ENCODE data around the gene RAC3.

DNA sequence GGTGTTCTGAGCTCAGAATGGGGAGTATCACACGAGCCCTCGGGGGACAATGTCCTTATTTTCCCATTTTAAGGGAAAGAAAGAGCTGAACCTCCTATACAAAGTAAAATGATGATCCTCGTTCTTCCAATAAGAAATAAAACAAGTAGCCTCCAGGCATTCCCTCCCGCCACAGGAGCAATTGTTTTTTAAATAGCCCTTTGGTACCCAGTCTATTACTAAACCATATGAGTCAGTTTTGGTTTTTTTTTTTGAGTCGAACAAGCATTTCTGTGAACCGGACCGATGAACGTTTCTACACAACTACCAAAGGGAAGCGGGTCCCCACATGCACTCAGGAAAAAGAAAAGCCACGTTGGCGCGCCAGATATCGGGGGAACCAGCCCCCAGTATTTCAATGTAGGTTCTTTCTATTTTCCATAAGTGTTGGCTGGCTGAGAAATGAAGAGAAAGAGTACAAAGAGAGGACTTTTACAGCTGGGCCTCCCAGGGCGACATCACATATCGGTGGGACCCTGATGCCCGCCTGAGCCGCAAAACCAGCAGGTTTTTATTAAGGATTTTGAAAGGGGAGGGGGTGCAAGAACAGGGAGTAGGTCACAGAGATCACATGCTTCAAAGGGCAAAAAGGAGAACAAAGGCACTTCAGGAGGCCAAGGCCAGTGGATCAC, 9.8 kb downstream of the RAC3 start:
- TF ChIP-seq, protein P1, sequence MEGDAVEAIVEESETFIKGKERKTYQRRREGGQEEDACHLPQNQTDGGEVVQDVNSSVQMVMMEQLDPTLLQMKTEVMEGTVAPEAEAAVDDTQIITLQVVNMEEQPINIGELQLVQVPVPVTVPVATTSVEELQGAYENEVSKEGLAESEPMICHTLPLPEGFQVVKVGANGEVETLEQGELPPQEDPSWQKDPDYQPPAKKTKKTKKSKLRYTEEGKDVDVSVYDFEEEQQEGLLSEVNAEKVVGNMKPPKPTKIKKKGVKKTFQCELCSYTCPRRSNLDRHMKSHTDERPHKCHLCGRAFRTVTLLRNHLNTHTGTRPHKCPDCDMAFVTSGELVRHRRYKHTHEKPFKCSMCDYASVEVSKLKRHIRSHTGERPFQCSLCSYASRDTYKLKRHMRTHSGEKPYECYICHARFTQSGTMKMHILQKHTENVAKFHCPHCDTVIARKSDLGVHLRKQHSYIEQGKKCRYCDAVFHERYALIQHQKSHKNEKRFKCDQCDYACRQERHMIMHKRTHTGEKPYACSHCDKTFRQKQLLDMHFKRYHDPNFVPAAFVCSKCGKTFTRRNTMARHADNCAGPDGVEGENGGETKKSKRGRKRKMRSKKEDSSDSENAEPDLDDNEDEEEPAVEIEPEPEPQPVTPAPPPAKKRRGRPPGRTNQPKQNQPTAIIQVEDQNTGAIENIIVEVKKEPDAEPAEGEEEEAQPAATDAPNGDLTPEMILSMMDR (IDR thresholded peaks at IDR 0.05; ENCODE audit: low read length), result no peak
- no peak for TF ChIP-seq EZH2 (IDR thresholded peaks at IDR 0.05; ENCODE audit: borderline replicate concordance, low read length)

Measured in OCI-LY1 (cell line).